ENCODE results near the gene EXOSC3. TPM values are rescaled to one million over a fixed set of nuclear protein-coding genes. Genes with fewer than 3 reads are reported as not detected.
"Not testable (repeated sequence)": the region's sequence is repeated elsewhere in the genome, so short reads cannot be mapped to it uniquely, and the experiment has no call there.

The EXOSC3 gene
- total RNA-seq, 2 donors from 2014 or later: 18.3 to 25.3 TPM

DNA sequence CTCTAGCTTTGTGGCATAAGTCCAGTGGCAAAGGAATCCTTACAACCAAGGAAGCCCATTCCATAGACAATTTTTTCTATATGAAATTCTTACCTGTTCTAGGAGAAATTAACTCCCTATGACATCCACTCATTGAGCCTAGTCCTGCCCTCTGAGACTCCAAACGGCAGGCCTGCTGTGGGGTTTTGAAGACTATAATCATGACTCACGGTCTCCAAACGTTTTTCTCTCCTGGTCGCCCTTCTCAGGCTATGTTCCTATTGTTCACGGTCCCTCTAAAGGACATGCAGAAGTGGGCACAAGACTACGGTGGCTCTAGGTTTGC lies 611 bp downstream of the EXOSC3 start:
- intact Hi-C loops (cut with DNase I): no loop called here

DNA sequence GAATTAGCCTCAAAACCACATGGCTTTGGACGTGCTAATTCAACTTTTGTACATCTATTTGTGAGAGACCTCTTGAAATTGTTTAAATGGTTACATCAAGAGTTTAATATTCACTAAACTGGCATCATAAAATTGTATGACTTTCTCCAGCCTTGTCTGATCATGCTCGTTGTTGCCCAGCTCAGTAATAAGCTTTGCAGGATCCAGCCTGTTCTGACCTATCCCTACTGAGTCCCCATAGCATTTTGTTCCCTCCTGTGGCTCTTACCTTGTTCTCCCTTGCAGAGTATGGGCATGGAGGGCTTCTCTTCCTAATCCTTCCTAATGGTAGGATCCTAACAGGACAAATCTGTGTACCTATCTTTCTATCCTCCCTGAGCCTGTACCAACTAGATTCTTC lies 6.3 kb downstream of the EXOSC3 start:
- no peak for DNase-seq (ENCODE audit: low spot score)
- intact Hi-C loops (cut with DNase I): loop anchor here in 1 of 2 donors (10.0 kb wide), 1 partner anchor 284 kb away; no protein-coding TSS in a partner anchor

More for the DNA sequence above, 611 bp downstream of the EXOSC3 start:
- no peak for DNase-seq (ENCODE audit: low spot score)

DNA sequence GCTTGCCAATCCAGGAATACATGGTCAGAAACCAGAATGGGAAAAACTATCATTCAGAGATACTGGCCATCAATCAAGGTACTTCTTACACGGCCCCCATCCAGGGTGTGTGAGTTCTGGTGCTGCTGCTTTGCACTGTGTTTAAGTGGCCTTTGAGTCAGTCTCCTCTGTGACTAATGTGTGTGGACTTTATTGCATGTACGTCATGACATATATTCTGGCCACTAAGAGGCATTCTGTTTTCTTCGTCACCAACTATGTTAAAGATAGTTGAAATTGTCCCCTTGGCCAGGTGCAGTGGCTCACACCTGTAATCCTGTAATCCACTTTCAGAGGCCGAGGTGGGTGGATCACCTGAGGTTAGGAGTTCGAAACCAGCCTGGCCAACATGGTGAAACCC lies 8.5 kb downstream of the EXOSC3 start:
- intact Hi-C loops (cut with DNase I): loop anchor here in 1 of 2 donors (10.0 kb wide), 1 partner anchor 282 kb away; no protein-coding TSS in a partner anchor
- DNase-seq (ENCODE audit: low spot score): no peak

DNA sequence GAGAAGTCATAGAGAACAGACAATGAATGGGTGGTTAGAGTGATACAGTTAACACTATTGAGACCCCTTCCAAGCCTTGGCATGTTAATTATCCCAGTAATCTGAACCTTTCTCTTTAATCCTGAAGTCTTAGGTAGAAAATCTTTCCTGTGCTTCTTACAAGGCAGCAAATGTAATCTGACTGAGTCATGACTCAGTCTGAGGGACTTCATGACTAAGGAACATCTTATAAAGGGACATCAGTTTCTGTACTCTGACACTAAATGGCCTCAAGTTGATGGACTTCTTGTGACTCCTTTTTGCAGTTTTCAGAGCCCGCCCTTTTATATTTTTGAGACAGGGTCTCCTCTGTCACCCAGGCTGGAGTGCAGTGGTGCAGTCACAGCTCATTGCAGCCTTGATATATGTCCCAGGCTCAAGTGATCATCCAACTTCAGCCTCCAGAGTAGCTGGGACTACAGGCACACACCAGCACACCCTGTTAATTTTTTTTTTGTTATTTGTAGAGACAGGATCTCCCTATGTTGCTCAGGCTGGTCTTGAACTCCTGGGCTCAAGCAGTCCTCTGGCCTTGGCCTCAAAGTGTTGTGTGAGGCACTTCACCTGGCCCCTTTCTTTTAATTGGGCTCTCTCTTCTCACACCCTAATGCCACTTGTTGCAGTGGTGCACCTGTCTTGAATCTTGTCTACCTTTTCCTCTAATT lies 9.5 kb downstream of the EXOSC3 start:
- intact Hi-C loops (cut with DNase I): loop anchor here in 1 of 2 donors (10.0 kb wide), 1 partner anchor 281 kb away; no protein-coding TSS in a partner anchor

DNA sequence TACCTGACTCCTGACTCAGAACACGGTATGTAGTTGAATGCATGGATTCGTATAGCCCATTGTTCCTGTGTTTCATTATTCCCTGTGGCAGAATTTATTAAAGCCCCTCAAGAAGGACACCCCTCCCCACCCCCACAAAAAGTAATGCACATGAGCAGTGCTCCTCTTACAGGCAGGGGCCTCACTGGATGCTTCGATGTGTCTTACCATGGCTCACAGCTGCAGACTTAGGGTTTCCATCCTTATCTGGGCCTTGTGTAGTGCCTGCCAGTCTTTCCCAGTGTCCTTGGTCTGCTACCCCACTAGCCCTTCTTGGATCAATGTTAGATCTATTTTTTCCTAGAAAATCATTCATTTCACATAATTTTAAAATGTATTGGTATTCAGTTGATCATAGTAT lies 14.9 kb downstream of the EXOSC3 start:
- intact Hi-C loops (cut with DNase I): loop anchor here (2.0 to 10.0 kb wide), 2 partner anchors 59 to 275 kb away; no protein-coding TSS in a partner anchor
- no peak for DNase-seq (ENCODE audit: low spot score)

More for the DNA sequence above, 9.5 kb downstream of the EXOSC3 start:
- no peak for DNase-seq (ENCODE audit: low spot score)

DNA sequence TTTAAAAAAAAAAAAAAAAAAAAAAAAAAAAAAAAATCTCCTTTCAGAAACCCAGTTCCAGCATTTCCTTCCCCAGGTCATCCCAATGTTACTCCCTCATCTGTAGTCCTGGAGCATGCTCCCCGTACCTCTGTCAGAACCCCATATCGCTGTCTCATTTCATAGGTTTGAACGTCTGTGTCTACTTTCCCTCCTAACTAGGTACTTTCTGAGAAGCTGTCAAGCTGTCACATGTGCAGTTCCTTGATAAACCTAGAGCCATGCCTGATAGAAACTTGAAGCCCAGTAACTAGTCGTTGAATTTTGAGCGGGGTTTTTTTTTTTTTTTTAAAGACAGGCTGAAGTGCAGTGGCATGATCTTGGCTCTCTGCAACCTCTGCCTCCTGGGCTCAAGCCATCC lies 15.6 kb downstream of the EXOSC3 start:
- intact Hi-C loops (cut with DNase I): loop anchor here in 1 of 2 donors (2.0 kb wide), 1 partner anchor 59 kb away; no protein-coding TSS in a partner anchor
- no peak for DNase-seq (ENCODE audit: low spot score)

DNA sequence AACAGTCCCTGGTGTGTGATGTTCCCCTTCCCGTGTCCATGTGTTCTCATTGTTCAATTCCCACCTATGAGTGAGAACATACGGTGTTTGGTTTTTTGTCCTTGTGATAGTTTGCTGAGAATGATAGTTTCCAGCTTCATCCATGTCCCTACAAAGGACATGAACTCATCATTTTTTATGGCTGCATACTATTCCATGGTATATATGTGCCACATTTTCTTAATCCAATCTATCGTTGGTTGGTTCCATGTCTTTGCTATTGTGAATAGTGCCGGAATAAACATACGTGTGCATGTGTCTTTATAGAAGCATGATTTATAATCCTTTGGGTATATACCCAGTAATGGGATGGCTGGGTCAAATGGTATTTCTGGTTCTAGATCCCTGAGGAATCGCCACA lies 19.6 kb downstream of the EXOSC3 start:
- DNase-seq (ENCODE audit: low spot score): not testable (repeated sequence)

DNA sequence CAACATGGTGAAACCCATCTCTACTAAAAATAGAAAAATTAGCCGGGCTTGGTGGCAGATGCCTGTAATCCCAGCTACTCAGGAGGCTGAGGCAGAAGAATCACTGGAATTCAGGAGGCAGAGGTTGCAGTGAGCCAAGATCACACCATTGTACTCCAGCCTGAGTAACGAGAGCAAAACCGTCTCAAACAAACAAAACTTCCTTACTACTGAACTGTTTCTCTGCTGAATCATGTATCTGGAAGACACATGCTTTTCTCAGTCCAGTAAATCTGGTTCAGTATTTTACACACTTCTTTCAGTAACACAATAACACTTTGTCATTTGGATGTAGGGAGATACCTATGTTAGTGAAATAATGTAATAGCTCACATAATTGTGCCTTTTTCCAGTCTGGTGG lies 23.4 kb downstream of the EXOSC3 start:
- intact Hi-C loops (cut with DNase I): no loop called here
- no peak for DNase-seq (ENCODE audit: low spot score)

More for the DNA sequence above, 19.6 kb downstream of the EXOSC3 start:
- intact Hi-C loops (cut with DNase I): not testable (repeated sequence)

DNA sequence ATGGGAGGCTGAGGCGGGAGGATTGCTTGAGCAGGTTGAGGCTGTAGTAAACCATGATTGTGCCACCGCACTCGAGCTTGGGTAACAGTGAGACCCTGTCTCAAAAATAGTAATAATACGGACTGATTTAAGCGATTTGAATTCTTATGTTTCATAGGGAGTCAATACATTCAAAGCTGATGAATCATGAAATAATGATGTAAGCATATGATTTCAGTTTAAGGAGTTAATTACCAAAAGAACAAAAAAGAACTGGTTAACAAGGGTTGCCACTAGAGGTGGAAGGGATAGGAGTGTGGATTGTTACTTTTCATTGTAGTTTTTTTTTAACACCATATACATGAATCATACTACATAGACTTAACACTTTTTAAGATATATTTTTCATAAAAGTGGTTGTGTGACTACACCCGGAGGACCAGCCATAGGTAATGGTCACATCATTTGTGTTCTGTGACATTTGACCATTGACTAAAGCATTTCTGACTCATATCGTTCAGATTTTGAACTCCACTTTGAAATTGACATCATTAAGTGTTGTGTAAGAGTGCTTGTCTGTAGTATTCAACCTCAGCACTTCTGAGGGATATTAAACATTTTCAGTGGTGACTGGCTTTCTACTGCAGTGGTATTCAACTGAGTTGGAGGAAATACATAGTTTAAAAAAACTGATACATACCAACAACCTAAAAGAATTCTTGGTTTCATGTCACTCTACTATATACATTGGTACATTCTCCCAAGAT lies 24.3 kb downstream of the EXOSC3 start:
- intact Hi-C loops (cut with DNase I): no loop called here

DNA sequence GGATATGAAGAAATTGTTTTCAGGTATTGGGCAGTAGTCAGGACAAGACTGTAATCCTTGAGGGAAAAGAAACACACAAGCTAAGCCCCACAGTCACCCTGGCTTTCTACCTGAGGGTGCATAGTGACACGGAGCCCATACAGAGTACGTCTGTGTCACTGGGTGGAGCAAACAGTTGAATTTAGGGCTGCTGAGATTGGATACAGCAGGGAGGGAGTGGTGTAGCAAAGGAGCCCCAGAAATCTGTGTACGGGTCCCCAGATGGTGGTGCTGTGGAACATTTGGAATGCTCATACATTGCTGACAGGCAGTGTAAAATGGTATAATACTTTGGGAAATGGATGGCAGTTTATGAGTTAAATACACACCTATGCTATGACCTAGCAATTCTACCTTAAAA lies 26.1 kb downstream of the EXOSC3 start:
- intact Hi-C loops (cut with DNase I): no loop called here
- no peak for DNase-seq (ENCODE audit: low spot score)

More for the DNA sequence above, 24.3 kb downstream of the EXOSC3 start:
- DNase-seq (ENCODE audit: low spot score): no peak

DNA sequence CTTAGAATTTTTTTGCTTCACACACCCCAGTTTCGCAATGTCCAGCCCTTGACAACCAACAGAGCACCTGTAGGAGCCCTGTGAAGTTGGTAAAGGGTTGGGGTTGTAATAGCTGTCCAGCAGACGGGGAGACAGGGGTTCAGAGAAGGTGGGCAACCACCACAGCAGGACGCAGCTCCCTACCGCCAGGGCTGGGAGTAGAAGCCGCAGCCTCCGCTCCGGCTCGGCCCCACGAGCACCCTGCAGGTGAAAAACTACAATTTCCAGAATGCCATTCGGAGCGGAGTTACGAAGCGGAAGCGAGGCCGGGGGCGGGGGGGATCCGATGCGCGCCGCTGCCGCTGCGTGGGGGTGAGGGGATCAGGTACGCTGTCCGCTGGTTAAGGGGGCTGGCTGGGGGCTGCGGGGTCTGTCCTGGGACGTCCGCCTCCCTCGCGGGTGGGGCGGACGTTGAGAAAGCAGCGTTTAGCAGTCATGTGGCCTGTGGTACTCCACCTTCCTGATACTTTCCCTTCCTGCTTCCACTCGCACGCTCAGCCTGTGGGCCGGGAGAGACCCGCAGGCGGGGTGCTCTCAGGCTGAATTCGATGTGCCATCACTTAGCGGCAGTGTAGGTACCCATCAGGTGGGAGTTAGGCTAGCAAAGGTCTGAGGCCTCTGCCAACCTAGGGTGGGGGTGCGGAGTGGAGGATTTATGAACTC lies 31.2 kb downstream of the EXOSC3 start, which contains the start of gene TRMT10B:
Gene TRMT10B (plus strand): TSS at position 317 of the 702 bp plus-strand sequence. CDS start 8,127 bp downstream, outside the sequence.
- intact Hi-C loops (cut with DNase I): no loop called here
- peak; percentile 91 for DNase-seq (ENCODE audit: low spot score)

DNA sequence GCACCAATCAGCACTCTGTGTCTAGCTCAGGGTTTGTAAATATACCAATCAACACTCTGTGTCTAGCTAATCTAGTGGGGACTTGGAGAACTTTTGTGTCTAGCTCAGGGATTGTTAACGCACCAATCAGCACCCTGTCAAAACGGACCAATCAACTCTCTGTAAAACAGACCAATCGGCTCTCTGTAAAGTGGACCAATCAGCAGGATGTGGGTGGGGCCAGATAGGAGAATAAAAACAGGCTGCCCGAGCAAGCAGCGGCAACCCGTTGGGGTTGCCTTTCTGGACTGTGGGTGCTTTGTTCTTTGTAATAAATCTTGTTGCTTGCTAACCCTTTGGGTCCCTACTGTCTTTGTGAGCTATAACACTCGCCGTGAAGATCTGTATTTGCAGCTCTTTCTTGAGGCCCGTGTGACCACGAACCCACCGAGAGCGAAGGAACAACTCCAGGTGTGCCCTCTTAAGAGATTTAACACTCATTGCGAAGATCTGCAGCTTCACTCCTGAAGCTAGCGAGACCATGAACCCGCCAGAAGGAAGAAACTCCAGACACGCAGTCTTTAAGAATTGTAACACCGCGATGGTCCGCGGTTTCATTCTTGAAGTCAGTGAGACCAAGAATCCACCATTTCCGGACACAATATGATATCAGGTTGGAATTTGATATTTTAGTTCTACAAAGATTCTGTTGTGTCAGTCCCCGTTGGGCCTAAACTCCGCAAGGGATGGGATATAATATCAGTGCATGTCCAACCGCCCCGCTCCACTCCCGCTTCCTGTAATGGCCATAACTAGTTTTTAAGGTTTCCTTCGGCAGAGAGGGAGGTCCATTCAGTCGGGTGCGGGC lies 32.0 kb downstream of the EXOSC3 start:
- intact Hi-C loops (cut with DNase I): no loop called here
- DNase-seq (ENCODE audit: low spot score): no peak

DNA sequence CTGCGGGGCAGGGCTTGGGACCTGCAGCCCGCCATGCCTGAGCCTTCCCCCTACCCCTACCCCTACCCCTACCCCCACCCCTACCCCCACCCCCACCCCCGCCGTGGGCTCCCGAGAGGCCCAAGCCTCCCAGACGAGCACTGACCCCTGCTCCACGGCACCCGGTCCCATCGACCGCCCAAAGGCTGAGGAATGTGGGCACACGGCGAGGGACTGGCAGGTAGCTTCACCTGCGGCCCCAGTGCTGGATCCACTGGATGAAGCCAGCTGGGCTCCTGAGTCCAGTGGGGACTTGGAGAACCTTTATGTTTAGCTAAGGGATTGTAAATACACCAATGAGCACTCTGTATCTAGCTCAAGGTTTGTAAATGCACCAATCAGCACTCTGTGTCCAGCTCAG lies 32.8 kb downstream of the EXOSC3 start:
- intact Hi-C loops (cut with DNase I); DNase-seq (ENCODE audit: low spot score): not testable (repeated sequence)

DNA sequence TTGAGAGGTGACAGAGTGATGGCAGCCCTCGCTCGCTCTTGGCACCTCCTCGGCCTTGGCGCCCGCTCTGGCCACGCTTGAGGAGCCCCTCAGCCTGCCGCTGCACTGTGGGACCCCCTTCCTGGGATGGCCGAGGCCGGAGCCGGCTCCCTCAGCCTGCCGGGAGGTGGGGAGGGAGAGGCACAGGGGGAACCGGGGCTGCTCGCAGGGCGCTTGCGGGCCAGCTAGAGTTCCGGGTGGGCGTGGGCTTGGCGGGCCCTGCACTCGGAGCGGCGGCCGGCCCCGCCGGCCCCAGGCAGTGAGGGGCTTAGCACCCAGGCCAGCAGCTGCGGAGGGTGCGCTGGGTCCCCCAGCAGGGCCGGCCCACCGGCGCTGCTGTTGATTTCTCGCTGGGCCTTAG lies 33.2 kb downstream of the EXOSC3 start:
- DNase-seq (ENCODE audit: low spot score); intact Hi-C loops (cut with DNase I): not testable (repeated sequence)

DNA sequence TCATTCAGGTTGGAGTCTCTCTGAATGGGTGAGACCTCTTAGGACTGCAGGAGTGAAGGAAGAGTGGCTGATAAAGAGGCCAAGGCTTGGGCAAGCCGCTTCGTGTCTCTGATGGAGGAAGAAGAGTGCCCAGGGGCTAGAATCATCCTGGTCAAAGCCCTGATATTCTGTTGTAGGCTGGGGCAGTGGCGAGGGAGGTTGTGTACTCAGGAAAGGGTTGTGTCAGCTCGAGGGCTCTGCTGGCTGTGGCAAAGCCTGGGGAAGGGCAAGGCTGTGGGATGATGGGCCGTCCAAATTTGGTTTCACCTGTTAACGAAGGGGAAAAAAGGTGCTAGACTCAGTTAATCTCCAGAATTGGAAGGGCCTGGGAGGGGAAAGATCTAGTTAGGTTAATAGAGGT lies 33.7 kb downstream of the EXOSC3 start:
- intact Hi-C loops (cut with DNase I): no loop called here
- DNase-seq (ENCODE audit: low spot score): no peak

DNA sequence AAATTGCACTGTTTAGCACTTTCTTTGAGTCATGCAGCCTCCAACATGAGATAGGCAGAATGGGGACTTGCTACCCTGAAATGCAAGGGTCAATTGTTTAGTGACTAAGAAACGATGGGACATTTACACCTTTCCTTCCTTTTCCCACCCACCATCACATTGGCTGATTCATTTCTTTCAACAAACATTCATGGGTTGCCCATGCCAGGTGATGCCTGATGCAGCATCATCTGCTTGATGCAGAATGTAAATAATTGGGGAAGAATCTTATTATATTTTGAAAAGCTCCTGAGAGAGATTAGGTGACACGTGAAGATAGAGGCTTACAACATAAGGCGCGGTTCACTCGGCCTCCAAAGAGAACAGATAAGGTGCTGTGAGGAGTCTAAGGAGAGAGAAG lies 35.7 kb downstream of the EXOSC3 start:
- DNase-seq (ENCODE audit: low spot score): no peak
- intact Hi-C loops (cut with DNase I): loop anchor here in 1 of 2 donors (10.0 kb wide), 1 partner anchor 616 kb away; no protein-coding TSS in a partner anchor

DNA sequence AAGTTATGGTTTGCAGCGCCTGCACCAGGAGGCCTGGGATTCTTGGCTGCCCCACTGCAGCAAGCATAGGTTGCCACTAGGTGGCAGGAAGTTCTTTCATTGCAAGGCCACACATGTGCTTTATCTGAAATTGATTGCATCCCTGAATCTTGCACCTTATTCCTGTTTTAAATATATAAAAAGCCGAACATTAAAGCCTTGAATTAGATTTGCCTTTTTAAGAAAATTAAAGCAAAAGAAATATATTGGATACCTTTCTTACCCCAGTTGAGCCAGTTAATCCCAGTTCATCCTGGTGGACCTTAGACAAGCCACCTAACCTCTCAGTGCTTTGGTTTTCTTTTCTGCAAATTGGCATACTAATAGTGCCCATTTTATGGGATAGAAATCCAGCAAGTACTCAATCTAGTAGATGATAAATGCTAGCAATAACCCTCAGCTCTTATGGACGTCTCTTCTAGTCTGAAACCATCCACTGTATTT lies 37.6 kb downstream of the EXOSC3 start:
- intact Hi-C loops (cut with DNase I): loop anchor here in 1 of 2 donors (10.0 kb wide), 1 partner anchor 617 kb away; no protein-coding TSS in a partner anchor
- DNase-seq (ENCODE audit: low spot score): no peak

DNA sequence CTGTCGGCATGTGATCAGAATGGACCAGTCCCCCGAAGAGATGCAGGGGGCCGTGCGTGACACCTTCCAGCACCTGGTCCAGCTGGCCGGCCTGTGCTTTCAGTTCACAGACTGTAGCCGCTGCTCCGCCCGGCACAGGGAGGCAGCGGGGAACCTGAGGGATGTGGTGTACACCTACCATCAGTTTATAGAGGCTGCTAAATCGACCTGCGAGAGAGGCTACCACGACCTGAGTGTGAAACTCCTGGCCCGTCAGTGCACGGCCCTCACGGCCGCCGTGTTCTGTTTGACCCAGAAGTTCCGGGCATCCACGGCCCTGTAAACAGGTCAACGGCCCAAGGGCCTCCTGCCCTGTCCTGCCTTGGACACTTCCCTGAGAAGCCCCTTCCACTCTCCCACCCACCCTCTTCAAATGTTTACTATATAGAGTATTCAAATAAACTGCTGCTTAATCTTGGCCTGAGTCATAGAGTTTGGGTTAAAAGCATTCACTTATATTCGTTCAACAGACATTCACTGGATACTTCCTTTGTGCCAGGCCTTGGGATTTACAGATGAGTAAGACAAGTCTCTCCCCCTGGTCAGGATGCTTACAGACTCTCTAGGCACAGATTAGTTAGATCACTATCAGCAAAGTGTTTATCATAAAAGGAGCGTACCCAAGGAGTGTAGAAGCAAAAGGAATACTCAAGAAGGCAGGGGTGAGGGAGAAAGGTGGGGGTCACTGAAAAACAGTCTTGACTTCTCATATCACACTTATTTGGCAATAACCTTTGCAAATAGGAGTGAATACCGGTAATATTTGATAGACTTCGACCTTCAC lies 38.2 kb downstream of the EXOSC3 start:
- DNase-seq (ENCODE audit: low spot score): no peak
- intact Hi-C loops (cut with DNase I): loop anchor here in 1 of 2 donors (10.0 kb wide), 1 partner anchor 618 kb away; no protein-coding TSS in a partner anchor
